Measurements from ENCODE around the gene PSMB1.
"Not testable (repeated sequence)": the region's sequence is repeated elsewhere in the genome, so short reads cannot be mapped to it uniquely, and the experiment has no call there.

Gene PSMB1

GRCh38 chr6:170503414-170503761 lies 49.7 kb downstream of the PSMB1 start:
- DNase-seq, result no peak

GRCh38 chr6:170502733-170503413 lies 50.2 kb downstream of the PSMB1 start:
- DNase-seq, result not testable (repeated sequence)

GRCh38 chr6:170502268-170502667 lies 50.8 kb downstream of the PSMB1 start:
- not testable (repeated sequence) for DNase-seq

- no peak for DNase-seq
These were observed 52.0 kb downstream of the PSMB1 start for GRCh38 chr6:170500955-170501590.

GRCh38 chr6:170497841-170498301 lies 55.2 kb downstream of the PSMB1 start:
- no peak for DNase-seq

GRCh38 chr6:170493354-170493753 lies 59.8 kb downstream of the PSMB1 start:
- no peak for DNase-seq

- no peak for DNase-seq
These were observed 62.8 kb downstream of the PSMB1 start for GRCh38 chr6:170490259-170490658.

GRCh38 chr6:170489836-170490235 lies 63.3 kb downstream of the PSMB1 start:
- no peak for DNase-seq

- DNase-seq, result no peak
These were observed 65.3 kb downstream of the PSMB1 start for GRCh38 chr6:170487707-170488329.

GRCh38 chr6:170485159-170485558 lies 67.9 kb downstream of the PSMB1 start:
- no peak for DNase-seq

All from amygdala (tissue), 56 donors.